Lower lobe of right lung (tissue), 2 donors: ENCODE data around the gene ARR3. TPM values are rescaled to one million over a fixed set of nuclear protein-coding genes. Genes with fewer than 3 reads are reported as not detected.

ENCODE experiments used
- ATAC-seq, 2 donors: fragments of 200-7000 bp; cut with Tn5 transposase; one replicate each; pipeline ENCODE4 v1.9.1; 2020 to 2022; ENCODE audit warnings: mild to moderate bottlenecking in 2 of 2, moderate library complexity in 2 of 2
- DNase-seq: peaks from one replicate; pipeline ENCODE4 v3.0.0-alpha.2; 2020
- H3K27ac ChIP-seq: fragments of 200-600 bp; one replicate; pipeline ENCODE4 v1.8.0; 2022
- H3K27me3 ChIP-seq: fragments of 200-600 bp; one replicate; pipeline ENCODE4 v1.8.0; 2022; ENCODE audit warnings: low read depth
- H3K36me3 ChIP-seq: fragments of 200-600 bp; one replicate; pipeline ENCODE4 v1.8.0; 2022; ENCODE audit warnings: mild to moderate bottlenecking
- H3K4me1 ChIP-seq: fragments of 200-600 bp; one replicate; pipeline ENCODE4 v1.8.0; 2022
- H3K4me3 ChIP-seq: fragments of 200-600 bp; one replicate; pipeline ENCODE4 v1.8.0; 2022; ENCODE audit warnings: mild to moderate bottlenecking
- H3K9me3 ChIP-seq: fragments of 200-600 bp; one replicate; pipeline ENCODE4 v1.8.0; 2022
- intact Hi-C: fragments of 100-400 bp; cut with DNase I; formaldehyde crosslinking; loops from one replicate; pipeline ENCODE4 v1.11.0; 2022
- total RNA-seq: library from RNA; stranded (reverse); fragmentation: NEBNext Ultra II Directional; extraction: Animal tissue kit (Norgen Biotek cat#: 25700); gene quantifications from one replicate; pipeline ENCODE4 v1.2.1, GENCODE V29; 2021
- TF ChIP-seq, protein P1 (sequence below): fragments of 200-600 bp; IDR thresholded peaks from one replicate; pipeline ENCODE4 v1.8.0; 2022; ENCODE audit warnings: antibody characterized with exemption, mild to moderate bottlenecking
- donor health status: DM: no; HTN: yes; CAD: no; lungs with severe emphysema.

The ARR3 gene
- total RNA-seq, 1 donor from 2014 or later: not detected

DNA sequence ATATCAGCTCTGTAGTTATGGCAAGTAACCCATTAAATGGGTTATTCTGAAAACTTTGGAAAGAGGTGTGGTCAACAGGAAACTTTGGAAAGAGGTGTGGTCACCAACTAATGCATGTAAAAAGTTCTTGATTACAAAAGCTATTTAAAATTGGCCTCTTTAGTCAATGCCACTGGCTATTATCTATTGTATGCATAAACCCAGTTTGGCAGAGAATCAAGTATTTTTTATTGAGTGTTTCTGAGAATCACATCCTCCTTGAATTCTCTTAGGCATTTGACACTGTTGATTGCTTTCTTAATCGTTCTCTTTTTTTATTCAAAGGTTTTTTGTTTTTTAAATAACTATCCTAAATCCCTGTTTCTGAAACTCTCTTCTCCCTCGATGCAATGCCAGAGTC is 15.6 kb upstream of the ARR3 start:
- intact Hi-C loops: no loop called here
- no peak overlapping the region for H3K4me3 ChIP-seq
- no peak for ATAC-seq
- H3K36me3 ChIP-seq: no peaks in the 10 kb centered on the region
- H3K4me1 ChIP-seq: no peaks in the 10 kb centered on the region
- H3K27me3 ChIP-seq: no peaks in the 10 kb centered on the region
- H3K27ac ChIP-seq: no peak overlapping the region
- TF ChIP-seq, protein P1, sequence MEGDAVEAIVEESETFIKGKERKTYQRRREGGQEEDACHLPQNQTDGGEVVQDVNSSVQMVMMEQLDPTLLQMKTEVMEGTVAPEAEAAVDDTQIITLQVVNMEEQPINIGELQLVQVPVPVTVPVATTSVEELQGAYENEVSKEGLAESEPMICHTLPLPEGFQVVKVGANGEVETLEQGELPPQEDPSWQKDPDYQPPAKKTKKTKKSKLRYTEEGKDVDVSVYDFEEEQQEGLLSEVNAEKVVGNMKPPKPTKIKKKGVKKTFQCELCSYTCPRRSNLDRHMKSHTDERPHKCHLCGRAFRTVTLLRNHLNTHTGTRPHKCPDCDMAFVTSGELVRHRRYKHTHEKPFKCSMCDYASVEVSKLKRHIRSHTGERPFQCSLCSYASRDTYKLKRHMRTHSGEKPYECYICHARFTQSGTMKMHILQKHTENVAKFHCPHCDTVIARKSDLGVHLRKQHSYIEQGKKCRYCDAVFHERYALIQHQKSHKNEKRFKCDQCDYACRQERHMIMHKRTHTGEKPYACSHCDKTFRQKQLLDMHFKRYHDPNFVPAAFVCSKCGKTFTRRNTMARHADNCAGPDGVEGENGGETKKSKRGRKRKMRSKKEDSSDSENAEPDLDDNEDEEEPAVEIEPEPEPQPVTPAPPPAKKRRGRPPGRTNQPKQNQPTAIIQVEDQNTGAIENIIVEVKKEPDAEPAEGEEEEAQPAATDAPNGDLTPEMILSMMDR: no peak
- no peak for DNase-seq
- no peaks in the 10 kb centered on the region for H3K9me3 ChIP-seq

DNA sequence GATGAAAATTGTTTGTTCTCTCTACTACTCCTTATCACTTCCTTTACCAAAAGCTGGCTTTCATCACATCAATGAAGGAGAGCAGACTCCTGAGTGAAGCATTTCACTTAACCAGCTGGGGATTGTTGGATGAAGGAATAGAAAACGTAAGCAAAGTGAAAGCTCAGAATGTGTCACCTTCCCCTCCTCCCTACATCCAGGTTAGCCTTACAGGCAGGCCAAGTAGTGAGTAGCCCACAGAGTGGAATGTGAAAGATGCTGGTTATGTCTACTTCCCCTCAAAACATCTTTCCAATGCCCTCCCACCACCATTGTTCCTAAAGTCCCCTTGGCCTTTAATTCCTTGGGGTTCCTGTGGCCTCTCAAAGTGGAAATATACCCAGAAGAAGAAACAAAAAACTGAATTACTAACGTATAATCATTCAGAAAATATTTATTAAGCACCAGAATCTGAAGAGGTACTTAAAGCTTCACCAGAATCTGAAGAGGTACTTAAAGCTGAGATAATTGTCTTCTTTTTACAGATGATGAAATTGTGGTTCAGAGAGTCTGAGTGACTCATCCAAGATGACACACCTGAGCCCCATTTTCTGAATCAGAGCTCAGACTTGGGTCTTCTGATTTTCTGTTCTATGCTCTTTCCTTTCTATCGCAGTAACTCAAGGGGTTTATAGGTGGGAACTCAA is 14.6 kb upstream of the ARR3 start:
- no peak overlapping the region for H3K27ac ChIP-seq
- no peak overlapping the region for H3K4me3 ChIP-seq
- H3K9me3 ChIP-seq: no peaks in the 10 kb centered on the region
- no peak for DNase-seq
- H3K27me3 ChIP-seq: no peaks in the 10 kb centered on the region
- TF ChIP-seq, protein P1: no peak
- no peak for ATAC-seq
- H3K4me1 ChIP-seq: no peaks in the 10 kb centered on the region
- H3K36me3 ChIP-seq: no peaks in the 10 kb centered on the region
- intact Hi-C loops: no loop called here

DNA sequence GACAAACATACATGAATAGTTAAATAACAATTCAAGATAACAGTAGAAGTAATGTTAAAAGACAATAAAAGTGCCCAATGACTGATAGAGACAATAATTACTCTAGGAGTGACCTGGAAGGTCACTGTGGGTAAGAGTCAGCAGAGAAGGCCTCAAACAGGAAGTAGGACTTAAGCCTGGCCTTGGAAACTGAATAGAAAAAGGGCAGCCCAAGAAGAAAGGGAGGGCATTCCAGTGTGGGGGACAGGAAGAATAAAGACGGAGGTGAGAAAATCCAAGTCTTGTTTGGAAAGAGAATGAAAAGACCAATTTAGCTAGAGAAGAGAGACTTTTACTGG is 14.1 kb upstream of the ARR3 start:
- intact Hi-C loops: no loop called here
- Histone ChIP-seq H3K9me3 (no peaks in the 10 kb centered on the region), H3K4me1 (no peaks in the 10 kb centered on the region), H3K27ac (no peak overlapping the region), H3K36me3 (no peaks in the 10 kb centered on the region), H3K4me3 (no peak overlapping the region), H3K27me3 (no peaks in the 10 kb centered on the region)
- DNase-seq: no peak
- no peak for ATAC-seq
- TF ChIP-seq, protein P1: no peak

DNA sequence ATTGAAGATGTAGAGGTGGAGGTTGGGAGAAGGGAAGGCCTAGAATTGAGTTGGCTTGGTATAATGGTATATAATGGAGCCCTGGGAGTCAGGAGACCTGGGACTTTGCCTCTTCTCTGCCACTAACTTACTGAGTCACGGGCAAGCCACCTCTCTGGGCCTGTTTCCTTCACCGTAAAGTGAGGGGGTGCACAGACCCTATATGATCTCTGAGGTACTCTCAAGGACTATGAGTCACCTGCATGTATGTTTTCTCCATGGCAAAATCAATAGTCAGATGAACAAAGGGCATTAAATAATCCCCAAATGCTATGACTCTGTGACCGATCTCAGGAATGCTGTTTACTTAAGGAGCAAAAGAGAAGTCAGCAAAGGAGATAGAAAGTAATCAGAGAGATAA is 13.2 kb upstream of the ARR3 start:
- ATAC-seq (no peak), DNase-seq (no peak)
- Histone ChIP-seq H3K27me3 (no peaks in the 10 kb centered on the region), H3K9me3 (no peaks in the 10 kb centered on the region), H3K4me1 (no peaks in the 10 kb centered on the region), H3K27ac (no peak overlapping the region), H3K36me3 (no peaks in the 10 kb centered on the region), H3K4me3 (no peak overlapping the region)
- intact Hi-C loops: no loop called here
- TF ChIP-seq, protein P1: no peak

DNA sequence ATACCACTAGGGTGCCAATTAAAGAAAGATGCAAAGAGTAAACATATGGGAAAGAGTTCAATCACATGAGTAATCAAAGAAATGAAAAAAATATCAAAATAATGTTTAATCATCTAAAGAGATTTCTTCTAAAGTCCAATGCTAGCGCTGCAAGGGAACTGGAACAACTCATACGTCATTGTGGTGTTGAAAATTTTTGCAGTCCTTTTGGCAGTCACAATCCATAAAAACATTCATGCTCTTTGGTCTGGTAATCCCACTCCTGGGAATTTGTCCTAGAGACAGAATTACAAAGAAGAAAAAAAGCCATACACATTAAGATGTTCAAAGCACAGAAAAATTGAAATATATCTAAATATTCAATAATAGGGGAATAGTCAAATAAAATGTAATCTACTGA is 12.7 kb upstream of the ARR3 start:
- DNase-seq: no peak
- Histone ChIP-seq H3K27ac (no peak overlapping the region), H3K9me3 (no peaks in the 10 kb centered on the region), H3K27me3 (no peaks in the 10 kb centered on the region), H3K4me1 (no peaks in the 10 kb centered on the region), H3K4me3 (no peak overlapping the region), H3K36me3 (no peaks in the 10 kb centered on the region)
- TF ChIP-seq, protein P1: no peak
- intact Hi-C loops: no loop called here
- no peak for ATAC-seq
